Stimulated activated CD4-positive, alpha-beta T cell treated with anti-CD3 and anti-CD28 coated beads, Interleukin-2, amount 100 ng/mL, for 48 hours (primary cell): Measurements from ENCODE around the gene FRMD7.
"Not testable (repeated sequence)": the region's sequence is repeated elsewhere in the genome, so short reads cannot be mapped to it uniquely, and the experiment has no call there.

Experiments used
- DNase-seq, 2 donors: peaks; one replicate each; pipeline ENCODE4 v3.0.0-alpha.2; 2020

FRMD7 gene

GRCh38 chrX:132127743-132128142, at the start of gene FRMD7:
Gene FRMD7 (minus strand): TSS chrX:132128020. CDS start chrX:132127844, 176 bp downstream.
- no peak for DNase-seq

- no peak for DNase-seq
These were observed 45.8 kb upstream of the FRMD7 start for GRCh38 chrX:132173647-132174046.

DNA sequence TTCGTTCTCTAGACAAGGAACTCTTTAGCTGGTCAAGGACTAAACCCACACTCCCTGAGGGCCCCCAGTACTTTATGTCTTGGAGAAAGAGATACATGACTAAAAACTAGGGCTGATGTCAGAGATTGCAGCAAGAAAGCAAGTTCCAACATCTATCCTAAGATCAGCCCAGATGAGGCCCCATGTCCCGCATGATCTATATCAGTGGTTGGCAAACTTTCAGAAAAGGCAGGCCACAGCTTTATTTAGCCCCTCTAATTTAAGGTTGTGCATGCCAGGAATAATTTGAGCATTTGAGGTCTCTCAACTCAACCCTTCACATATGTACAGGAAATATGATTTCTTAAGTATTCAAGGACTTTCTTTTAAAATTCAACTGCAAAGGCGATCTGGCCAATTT, 44.1 kb upstream of the FRMD7 start:
- no peak for DNase-seq

DNA sequence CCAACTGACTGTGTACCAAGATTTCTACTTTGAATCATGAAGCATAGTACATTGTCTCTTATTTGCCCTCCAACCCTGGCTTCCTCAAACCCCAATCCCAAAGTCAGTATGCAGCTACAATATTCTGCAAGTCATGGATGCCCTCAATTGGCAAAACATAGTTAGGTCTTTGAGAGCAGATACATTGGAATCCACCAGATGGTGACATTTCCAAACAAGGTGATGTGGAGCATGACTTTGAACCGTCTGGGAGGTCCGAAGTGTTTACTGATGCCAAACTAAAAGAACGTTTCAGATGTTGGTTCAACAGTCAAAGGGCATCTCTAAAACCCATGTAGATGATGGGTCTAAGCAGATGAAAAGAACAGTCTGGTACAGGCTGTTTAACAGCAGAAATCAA, 43.7 kb upstream of the FRMD7 start:
- DNase-seq: no peak

GRCh38 chrX:132169554-132169953, 41.7 kb upstream of the FRMD7 start:
- DNase-seq: no peak

GRCh38 chrX:132165651-132166050, 37.8 kb upstream of the FRMD7 start:
- no peak for DNase-seq

DNA sequence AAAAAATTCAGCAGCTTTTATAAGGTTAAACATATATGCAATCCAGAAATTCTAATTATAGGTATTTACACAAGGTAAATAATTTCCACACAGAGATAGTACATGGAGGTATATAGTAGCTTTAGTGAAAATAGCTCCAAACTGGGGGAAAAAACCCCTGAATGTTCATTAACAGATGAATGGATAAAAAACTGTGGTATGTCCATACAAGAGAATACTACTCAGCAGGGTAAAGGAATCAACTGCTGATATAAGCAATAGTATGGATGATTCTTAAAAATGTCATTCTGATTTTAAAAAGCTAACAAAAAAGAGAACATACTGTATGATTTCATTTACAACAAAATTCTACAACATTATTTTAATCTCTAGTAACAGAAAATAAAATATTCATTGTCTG, 37.2 kb upstream of the FRMD7 start:
- DNase-seq: no peak

DNA sequence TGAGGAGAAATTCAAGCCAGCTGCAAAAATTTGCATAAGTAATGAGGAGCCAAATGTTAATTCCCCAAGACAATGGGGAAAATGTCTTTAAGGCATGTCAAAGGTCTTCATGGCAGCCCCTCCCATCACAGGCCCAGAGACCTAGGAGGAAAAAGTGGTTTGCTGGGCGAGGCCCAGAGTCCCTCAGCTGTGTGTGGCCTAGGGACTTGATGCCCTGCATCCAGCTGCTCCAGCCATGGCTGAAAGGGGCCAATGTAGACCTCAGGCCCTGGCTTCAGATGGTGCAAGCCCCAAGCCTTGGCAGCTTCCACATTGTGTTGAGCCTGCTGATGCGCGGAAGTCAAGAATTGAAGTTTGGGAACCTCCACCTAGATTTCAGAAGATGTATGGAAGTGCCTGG, 35.3 kb upstream of the FRMD7 start:
- not testable (repeated sequence) for DNase-seq

DNA sequence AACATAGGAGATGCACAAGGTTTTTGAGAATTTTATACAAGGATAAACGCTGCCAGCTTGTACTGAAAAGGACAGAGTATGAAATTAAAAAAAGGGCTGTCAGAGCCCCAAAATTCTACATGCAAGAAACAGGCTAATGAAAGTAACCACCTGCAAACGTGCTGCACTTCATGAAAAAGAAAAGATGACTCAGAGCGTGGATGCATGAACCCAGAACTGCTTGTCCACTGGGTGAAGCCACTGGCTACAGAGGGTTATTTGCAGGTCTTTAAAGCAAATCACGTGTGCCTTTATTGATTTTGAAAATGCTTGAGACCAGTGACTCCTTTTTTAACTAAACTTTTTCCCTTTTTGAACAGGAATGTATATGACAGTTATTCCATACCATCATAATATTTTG, 25.3 kb upstream of the FRMD7 start:
- DNase-seq: no peak

DNA sequence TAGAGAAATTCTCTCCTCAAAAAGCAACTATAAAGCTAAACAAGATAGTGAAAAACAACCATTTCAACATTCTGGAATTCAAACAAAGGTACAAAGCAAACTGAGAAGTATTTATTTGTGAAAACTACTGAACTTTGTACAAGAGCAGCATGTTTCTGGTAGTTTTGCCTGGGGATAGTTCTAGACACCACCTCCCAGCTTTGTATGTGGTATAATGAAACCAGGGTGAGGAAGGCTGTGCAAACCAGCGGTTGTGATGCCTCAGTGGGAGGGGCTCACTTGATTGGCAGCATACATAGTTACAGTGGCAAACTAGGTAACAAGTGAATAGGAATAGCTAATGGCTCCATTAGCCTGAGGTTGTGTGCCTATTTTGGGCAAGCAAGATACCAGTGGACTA, 18.6 kb upstream of the FRMD7 start:
- DNase-seq: no peak

- DNase-seq: no peak
These were observed 16.2 kb upstream of the FRMD7 start for GRCh38 chrX:132144061-132144460.

GRCh38 chrX:132125906-132126305, 1.9 kb downstream of the FRMD7 start:
- no peak for DNase-seq

- DNase-seq: no peak
These were observed 6.9 kb downstream of the FRMD7 start for GRCh38 chrX:132120913-132121312.

GRCh38 chrX:132119821-132120515, 7.9 kb downstream of the FRMD7 start:
- no peak for DNase-seq

GRCh38 chrX:132119283-132119682, 8.5 kb downstream of the FRMD7 start:
- DNase-seq: no peak

- no peak for DNase-seq
These were observed 9.5 kb downstream of the FRMD7 start for GRCh38 chrX:132118358-132118757.

DNA sequence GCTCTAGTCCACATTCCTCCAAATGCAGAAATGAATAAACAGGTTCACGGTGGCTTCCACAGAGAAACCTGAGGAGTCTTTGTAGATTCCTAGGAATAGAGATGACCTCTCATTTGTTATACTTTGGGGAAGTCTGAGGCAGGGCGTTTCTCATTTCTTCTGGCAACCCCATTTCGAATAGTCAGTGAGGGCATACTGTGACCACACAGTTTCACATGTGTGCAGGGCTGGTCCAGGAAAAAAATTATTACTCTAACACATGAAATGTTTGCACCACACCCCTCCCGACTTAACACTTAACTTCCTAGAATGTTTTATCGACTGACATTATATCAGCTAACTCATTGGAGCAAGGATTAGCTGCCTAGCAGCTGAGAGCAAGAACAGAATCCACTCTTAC, 12.0 kb downstream of the FRMD7 start:
- no peak for DNase-seq

- DNase-seq: no peak
These were observed 13.2 kb downstream of the FRMD7 start for GRCh38 chrX:132114607-132115006.

DNA sequence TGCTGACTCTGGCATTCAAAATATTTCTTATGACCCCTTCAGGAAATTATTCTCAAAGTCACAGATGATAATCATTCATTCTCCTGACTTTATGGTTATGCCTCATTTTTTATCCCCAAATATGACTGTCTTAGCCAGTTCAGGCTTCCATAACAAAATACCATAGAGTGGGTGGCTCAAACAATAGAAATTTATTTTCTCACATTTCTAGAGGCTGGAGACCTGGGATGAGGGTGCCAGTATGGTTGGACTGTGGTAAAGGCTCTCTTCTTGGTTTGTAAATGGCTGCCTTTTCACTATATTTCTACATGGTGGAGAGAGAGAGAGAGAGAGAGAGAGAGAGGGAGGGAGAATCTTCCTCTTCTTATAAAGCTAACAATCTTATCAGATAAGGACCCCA, 20.5 kb downstream of the FRMD7 start:
- DNase-seq: no peak

- no peak for DNase-seq
These were observed 26.0 kb downstream of the FRMD7 start for GRCh38 chrX:132101799-132102198.

DNA sequence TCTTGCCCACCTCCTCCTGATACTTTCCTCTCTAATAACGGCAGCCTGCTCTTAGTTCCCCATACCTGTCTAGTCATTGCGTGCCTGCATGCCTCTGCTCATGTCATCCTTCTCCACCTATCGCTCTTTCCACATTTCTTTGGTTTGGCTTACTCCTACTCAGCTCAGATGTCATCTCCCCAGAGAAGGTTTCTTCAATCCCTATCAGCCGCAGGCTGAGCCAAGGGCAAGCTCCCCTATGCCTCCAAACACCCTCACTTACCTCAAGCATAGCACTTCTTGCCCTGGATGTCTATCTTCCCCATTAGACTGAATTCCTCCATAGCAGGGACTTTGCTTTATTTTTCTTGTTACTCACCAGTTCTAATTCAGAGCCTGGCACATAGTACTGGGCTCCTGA, 26.6 kb downstream of the FRMD7 start:
- no peak for DNase-seq

DNA sequence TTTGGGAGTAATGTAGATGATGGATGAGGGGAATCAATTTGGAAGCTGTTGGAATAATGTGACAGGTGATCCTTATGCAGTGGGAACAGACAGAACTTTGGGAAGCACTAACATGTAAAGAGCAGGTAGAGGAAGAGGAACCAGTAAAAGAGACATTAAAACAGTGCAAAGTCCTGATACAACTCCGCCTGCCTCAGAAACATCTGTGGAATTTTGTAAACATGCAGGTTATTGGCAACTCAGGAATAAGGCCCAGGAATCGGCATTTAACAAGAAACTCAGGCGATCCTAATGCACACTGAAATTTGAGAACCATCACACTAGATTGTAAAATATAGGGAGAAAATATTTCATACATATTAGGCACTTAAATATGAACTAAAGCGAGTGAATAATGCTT, 29.1 kb downstream of the FRMD7 start:
- DNase-seq: not testable (repeated sequence)

DNA sequence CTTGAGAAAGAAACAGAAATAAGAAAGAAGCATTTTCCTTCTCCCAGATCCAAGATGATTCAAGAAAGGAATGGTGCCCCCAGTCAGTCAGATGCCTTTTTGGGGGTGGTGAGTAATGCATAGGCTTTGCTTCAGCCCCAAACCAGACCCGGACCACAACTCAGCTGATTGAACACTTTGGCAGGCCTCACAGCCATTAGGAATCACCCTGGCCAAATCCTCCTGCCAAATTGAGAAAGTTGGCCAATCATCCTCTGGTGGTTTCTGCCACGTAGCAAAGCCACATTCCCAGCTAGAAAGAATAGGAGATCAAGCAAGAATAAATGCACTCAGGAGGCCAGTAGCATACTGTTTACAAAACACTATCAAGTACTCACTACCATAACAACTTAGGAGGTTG, 33.7 kb downstream of the FRMD7 start:
- DNase-seq: no peak

- DNase-seq: no peak
These were observed 34.5 kb downstream of the FRMD7 start for GRCh38 chrX:132093239-132093860.
